ENCODE data around the gene CYGB. TPM values are rescaled to one million over a fixed set of nuclear protein-coding genes. Genes with fewer than 3 reads are reported as not detected.

CYGB gene
- total RNA-seq, 1 experiment from 2014 or later: 1.6 TPM

DNA sequence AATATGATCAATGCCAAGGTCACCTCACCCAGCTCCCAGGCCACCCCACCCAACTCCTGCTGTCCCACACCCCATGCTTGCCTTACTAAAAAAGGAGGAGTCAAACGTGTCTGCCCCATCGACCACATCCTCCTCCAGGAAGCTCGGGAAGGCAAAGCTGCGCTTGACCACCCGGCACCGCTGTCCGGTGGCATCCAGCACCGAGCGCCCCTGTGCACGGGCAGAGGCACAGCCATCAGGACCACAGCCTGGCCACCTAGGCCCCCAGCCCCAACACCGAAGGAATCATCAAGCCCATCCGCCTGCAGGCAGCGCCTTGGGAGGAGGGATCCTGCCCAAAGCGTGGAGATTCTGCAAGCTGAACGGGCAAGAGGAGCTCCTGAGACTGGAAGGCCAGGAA lies 59.9 kb downstream of the CYGB start:
- in situ Hi-C loops (cut with HindIII; ENCODE audit: low pct_unique_long_range_greater_than_20kb, low sequenced_read_pairs): no loop called here
- DNase-seq (ENCODE audit: low read depth): no peak

Other genes starting within 250 kb of the CYGB start
- 1.4 and 3.6 TPM in 2 replicates for gene QRICH2, start 229.4 kb downstream of the CYGB start, total RNA-seq (2014; rRNA removed; shearing (Covaris generic); ENCODE audit: low replicate concordance)
- 49.0 and 68.5 TPM in 2 replicates for gene PRPSAP1, start 183.8 kb downstream of the CYGB start, total RNA-seq (2014; rRNA removed; shearing (Covaris generic); ENCODE audit: low replicate concordance)
- gene SPHK1, start 153.1 kb downstream of the CYGB start, total RNA-seq (2014; rRNA removed; shearing (Covaris generic); ENCODE audit: low replicate concordance): 18.5 and 33.9 TPM in 2 replicates
- 22.9 and 23.7 TPM in 2 replicates for gene UBE2O, start 84.6 kb downstream of the CYGB start, total RNA-seq (2014; rRNA removed; shearing (Covaris generic); ENCODE audit: low replicate concordance)
- gene AANAT, start 70.1 kb downstream of the CYGB start, total RNA-seq (2014; rRNA removed; shearing (Covaris generic); ENCODE audit: low replicate concordance): not detected in 2 replicates
- gene RHBDF2, start 36.3 kb downstream of the CYGB start, total RNA-seq (2014; rRNA removed; shearing (Covaris generic); ENCODE audit: low replicate concordance): 17.5 and 33.6 TPM in 2 replicates
- gene PRCD, start 2.3 kb upstream of the CYGB start, total RNA-seq (2014; rRNA removed; shearing (Covaris generic); ENCODE audit: low replicate concordance): not detected in 2 replicates
- gene ST6GALNAC2, start 48.2 kb upstream of the CYGB start, total RNA-seq (2014; rRNA removed; shearing (Covaris generic); ENCODE audit: low replicate concordance): 2.8 and 5.3 TPM in 2 replicates
- not detected in 2 replicates for gene ST6GALNAC1, start 106.0 kb upstream of the CYGB start, total RNA-seq (2014; rRNA removed; shearing (Covaris generic); ENCODE audit: low replicate concordance)
- gene MXRA7, start 173.3 kb upstream of the CYGB start, total RNA-seq (2014; rRNA removed; shearing (Covaris generic); ENCODE audit: low replicate concordance): 64.5 and 101 TPM in 2 replicates
- 14.4 and 22.7 TPM in 2 replicates for gene JMJD6, start 188.9 kb upstream of the CYGB start, total RNA-seq (2014; rRNA removed; shearing (Covaris generic); ENCODE audit: low replicate concordance)
- gene METTL23, start 189.1 kb upstream of the CYGB start, total RNA-seq (2014; rRNA removed; shearing (Covaris generic); ENCODE audit: low replicate concordance): 40.5 and 56.8 TPM in 2 replicates
- 169 and 212 TPM in 2 replicates for gene SRSF2, start 199.6 kb upstream of the CYGB start, total RNA-seq (2014; rRNA removed; shearing (Covaris generic); ENCODE audit: low replicate concordance)
- gene MFSD11, start 200.4 kb upstream of the CYGB start, total RNA-seq (2014; rRNA removed; shearing (Covaris generic); ENCODE audit: low replicate concordance): 8.5 and 19.0 TPM in 2 replicates

Measured in Caki2 (cell line).